GM21717 (cell line): ENCODE measurements around the gene NPIPB6.
"Not testable (repeated sequence)": the region's sequence is repeated elsewhere in the genome, so short reads cannot be mapped to it uniquely, and the experiment has no call there.

Experiments
- ATAC-seq: cut with Tn5 transposase; IDR thresholded peaks from one replicate; pipeline ENCODE4 v1.9.1; 2021; ENCODE audit warnings: mild to moderate bottlenecking, moderate library complexity; ENCODE audit not compliant: unreplicated experiment

Gene NPIPB6

GRCh38 chr16:28363408-28363807, at the start of gene NPIPB6:
Gene NPIPB6 (minus strand): TSS chr16:28363508. CDS start chr16:28362822, 686 bp downstream.
- ATAC-seq = not testable (repeated sequence)

GRCh38 chr16:28403220-28404072, 40.1 kb upstream of the NPIPB6 start, which contains the start of gene EIF3CL:
Gene EIF3CL (minus strand): TSS chr16:28403841. CDS start chr16:28403618, 223 bp downstream.
- peak; percentile 92 for ATAC-seq

GRCh38 chr16:28392054-28392453, 28.7 kb upstream of the NPIPB6 start:
- ATAC-seq = not testable (repeated sequence)

GRCh38 chr16:28382177-28382867, 19.0 kb upstream of the NPIPB6 start:
- ATAC-seq = not testable (repeated sequence)

- not testable (repeated sequence) for ATAC-seq
Measured at GRCh38 chr16:28377822-28378221, 14.5 kb upstream of the NPIPB6 start.

GRCh38 chr16:28377108-28377625, 13.9 kb upstream of the NPIPB6 start:
- ATAC-seq = not testable (repeated sequence)

GRCh38 chr16:28375115-28375514, 11.8 kb upstream of the NPIPB6 start:
- ATAC-seq = not testable (repeated sequence)

- ATAC-seq = not testable (repeated sequence)
Measured at GRCh38 chr16:28374281-28374680, 11.0 kb upstream of the NPIPB6 start.

GRCh38 chr16:28367926-28368325, 4.6 kb upstream of the NPIPB6 start:
- ATAC-seq = not testable (repeated sequence)

GRCh38 chr16:28364268-28365173, 1.2 kb upstream of the NPIPB6 start:
- peak; percentile 83 for ATAC-seq

GRCh38 chr16:28362600-28362999, 708 bp downstream of the NPIPB6 start:
- ATAC-seq = not testable (repeated sequence)

GRCh38 chr16:28338230-28338629, 25.1 kb downstream of the NPIPB6 start:
- not testable (repeated sequence) for ATAC-seq

- ATAC-seq = not testable (repeated sequence)
Measured at GRCh38 chr16:28336940-28337710, 26.2 kb downstream of the NPIPB6 start.

GRCh38 chr16:28335678-28336077, 27.6 kb downstream of the NPIPB6 start:
- not testable (repeated sequence) for ATAC-seq

- ATAC-seq = not testable (repeated sequence)
Measured at GRCh38 chr16:28332632-28333031, 30.7 kb downstream of the NPIPB6 start.

GRCh38 chr16:28330981-28331380, 32.3 kb downstream of the NPIPB6 start:
- not testable (repeated sequence) for ATAC-seq

- not testable (repeated sequence) for ATAC-seq
Measured at GRCh38 chr16:28330232-28330631, 33.1 kb downstream of the NPIPB6 start.

- no peak for ATAC-seq
Measured at GRCh38 chr16:28326881-28327610, 36.3 kb downstream of the NPIPB6 start.

GRCh38 chr16:28324887-28325279, 38.4 kb downstream of the NPIPB6 start:
- ATAC-seq = no peak
